Activated CD8-positive, alpha-beta memory T cell treated with anti-CD3 and anti-CD28 coated beads, Interleukin-2, amount 50 U/mL, for 1 hour (primary cell): Measurements from ENCODE around the gene GSTT2B.
"Not testable (repeated sequence)": the region's sequence is repeated elsewhere in the genome, so short reads cannot be mapped to it uniquely, and the experiment has no call there.

Experiments used
- DNase-seq: peaks from one replicate; pipeline ENCODE4 v3.0.0-alpha.2; 2020; ENCODE audit errors: extremely low read depth

The GSTT2B gene

GRCh38 chr22:23947391-23947790 is 13.6 kb downstream of the GSTT2B start:
- DNase-seq, result not testable (repeated sequence)

GRCh38 chr22:23940166-23940565 is 20.8 kb downstream of the GSTT2B start:
- DNase-seq, result not testable (repeated sequence)

GRCh38 chr22:23939017-23939357 is 22.0 kb downstream of the GSTT2B start:
- DNase-seq, result no peak

GRCh38 chr22:23938328-23939016 is 22.5 kb downstream of the GSTT2B start:
- no peak for DNase-seq

- DNase-seq, result no peak
These were observed 34.4 kb downstream of the GSTT2B start for GRCh38 chr22:23926561-23926960.

- DNase-seq, result no peak
These were observed 35.9 kb downstream of the GSTT2B start for GRCh38 chr22:23925020-23925606.

GRCh38 chr22:23922921-23923320 is 38.1 kb downstream of the GSTT2B start:
- no peak for DNase-seq

GRCh38 chr22:23921586-23922201 is 39.3 kb downstream of the GSTT2B start:
- DNase-seq, result not testable (repeated sequence)

- DNase-seq, result not testable (repeated sequence)
These were observed 40.8 kb downstream of the GSTT2B start for GRCh38 chr22:23920267-23920611.

- DNase-seq, result no peak
These were observed 45.7 kb downstream of the GSTT2B start for GRCh38 chr22:23915290-23915689.

- peak; percentile 93 for DNase-seq
These were observed 47.2 kb downstream of the GSTT2B start for GRCh38 chr22:23913661-23914353.

- no peak for DNase-seq
These were observed 47.7 kb downstream of the GSTT2B start for GRCh38 chr22:23913306-23913660.

GRCh38 chr22:23912293-23912903 is 48.6 kb downstream of the GSTT2B start:
- no peak for DNase-seq

- no peak for DNase-seq
These were observed 49.5 kb downstream of the GSTT2B start for GRCh38 chr22:23911318-23911980.

GRCh38 chr22:23910496-23911190 is 50.4 kb downstream of the GSTT2B start:
- no peak for DNase-seq

- DNase-seq, result no peak
These were observed 51.6 kb downstream of the GSTT2B start for GRCh38 chr22:23909296-23909898.

GRCh38 chr22:23908587-23909205 is 52.3 kb downstream of the GSTT2B start:
- DNase-seq, result no peak

- DNase-seq, result not testable (repeated sequence)
These were observed 53.6 kb downstream of the GSTT2B start for GRCh38 chr22:23907423-23907822.
